Tongue (tissue), 2 donors: ENCODE measurements around the gene WBP4. TPM values are rescaled to one million over a fixed set of nuclear protein-coding genes. Genes with fewer than 3 reads are reported as not detected.
"Not testable (repeated sequence)": the region's sequence is repeated elsewhere in the genome, so short reads cannot be mapped to it uniquely, and the experiment has no call there.

Experiments used
- DNase-seq: peaks from one replicate; pipeline ENCODE4 v3.0.0-alpha.2; 2015
- total RNA-seq: library from RNA; depleted of rRNA; stranded (reverse); fragments of >200 nt; gene quantifications from one replicate; pipeline ENCODE4 v1.2.3, GENCODE V29; 2014

Gene WBP4, protein sequence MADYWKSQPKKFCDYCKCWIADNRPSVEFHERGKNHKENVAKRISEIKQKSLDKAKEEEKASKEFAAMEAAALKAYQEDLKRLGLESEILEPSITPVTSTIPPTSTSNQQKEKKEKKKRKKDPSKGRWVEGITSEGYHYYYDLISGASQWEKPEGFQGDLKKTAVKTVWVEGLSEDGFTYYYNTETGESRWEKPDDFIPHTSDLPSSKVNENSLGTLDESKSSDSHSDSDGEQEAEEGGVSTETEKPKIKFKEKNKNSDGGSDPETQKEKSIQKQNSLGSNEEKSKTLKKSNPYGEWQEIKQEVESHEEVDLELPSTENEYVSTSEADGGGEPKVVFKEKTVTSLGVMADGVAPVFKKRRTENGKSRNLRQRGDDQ
- total RNA-seq = 19.0 TPM

DNA sequence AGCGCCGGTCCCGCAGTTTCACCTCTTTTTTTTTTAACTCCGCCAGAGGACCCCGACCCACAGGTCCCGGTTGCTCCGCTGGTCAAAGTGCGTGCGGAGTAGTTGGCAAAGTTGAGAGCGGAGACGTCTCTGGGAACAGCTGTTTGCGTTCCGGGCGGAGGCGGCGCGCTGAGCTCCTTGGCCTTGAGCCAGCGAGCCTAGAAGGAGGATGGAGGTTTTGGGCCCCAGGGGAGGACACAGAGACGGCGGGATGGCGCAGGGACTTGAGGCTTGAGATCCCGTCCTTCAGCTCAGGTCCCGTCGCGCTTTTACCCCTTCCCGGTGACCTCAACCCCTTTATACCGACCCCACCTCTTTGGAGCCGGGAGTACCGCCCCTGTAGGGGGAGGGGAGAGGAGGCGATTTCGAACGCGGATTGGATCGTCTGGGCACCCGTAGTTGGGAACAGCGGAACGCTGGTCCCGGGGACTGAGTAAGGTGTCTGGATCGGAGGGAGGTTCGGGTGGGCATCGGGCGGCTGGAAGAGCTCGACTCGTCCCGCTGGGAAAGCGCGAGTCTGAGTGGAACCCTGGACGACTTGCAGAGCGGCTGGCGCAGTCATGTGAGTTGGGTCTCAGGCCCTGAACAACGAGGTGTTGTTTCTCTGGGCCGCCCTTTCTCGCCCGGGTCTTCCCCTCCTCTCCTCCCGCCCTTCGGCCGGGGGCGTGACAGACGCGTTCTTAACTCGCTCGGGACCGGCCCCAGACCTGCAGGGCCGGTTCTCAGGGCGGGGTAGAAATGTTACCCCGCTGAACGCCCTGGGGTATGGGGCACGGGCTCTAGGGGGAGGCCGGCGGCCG lies at the start of gene WBP4:
Gene WBP4, plus strand, starts transcription at position 435 of the 839 bp plus-strand sequence. Its CDS starts 165 bp downstream, at position 600.
- peak; percentile 98 for DNase-seq

DNA sequence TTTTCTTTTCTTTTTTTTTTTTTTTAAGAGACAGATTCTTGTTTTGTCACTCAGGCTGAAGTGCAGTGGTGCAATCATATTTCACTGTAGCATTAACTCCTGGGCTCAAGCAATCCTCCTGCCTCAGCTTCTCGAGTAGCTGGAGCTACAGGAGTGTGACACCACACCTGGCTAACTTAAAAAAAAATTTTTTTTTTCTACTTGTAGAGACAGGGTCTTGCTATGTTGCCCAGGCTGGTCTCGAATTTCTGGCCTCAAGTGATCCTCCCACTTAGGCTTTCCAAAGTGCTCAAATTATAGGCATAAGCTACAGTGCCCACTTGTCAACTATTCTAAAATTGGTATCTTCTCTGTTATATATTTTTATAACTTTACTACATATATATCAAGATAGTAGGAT lies 48.8 kb upstream of the WBP4 start:
- DNase-seq = no peak

DNA sequence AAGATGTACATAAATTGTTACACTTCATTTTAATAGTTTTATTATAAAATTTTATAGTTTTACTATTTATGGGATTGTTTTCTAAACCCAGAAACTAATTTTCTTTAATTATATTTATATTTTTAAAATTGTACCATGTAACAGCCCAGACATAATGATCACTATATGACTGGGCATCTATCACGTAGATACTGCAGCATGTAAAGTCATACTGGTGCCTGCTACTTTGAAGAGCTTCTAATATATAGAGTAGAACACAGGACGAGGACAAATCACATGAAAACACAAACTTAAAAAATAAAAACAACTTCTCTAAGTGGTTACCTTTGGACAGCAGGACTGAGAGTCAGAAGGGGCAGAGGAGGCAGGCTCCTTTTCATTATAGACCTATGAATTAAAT lies 47.5 kb upstream of the WBP4 start:
- DNase-seq = no peak

DNA sequence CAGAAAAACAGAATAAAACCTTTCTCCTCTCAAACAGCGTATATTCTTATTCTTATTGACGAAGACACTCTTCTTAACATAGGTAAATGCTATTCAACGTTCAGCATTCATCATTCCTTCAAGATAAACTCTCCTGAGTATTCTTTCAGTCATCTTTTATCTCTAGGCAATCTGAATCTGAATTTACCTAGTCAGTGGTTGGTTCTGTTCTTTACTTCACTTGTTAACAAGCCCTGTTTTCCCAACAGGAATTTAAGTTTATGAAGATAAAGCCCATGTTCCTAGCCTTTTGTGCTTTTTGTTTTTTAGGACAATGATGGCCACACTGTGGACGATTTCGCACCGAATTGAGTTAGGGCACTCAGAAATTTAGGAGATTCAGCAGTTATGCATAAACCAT lies 45.4 kb upstream of the WBP4 start:
- no peak for DNase-seq

DNA sequence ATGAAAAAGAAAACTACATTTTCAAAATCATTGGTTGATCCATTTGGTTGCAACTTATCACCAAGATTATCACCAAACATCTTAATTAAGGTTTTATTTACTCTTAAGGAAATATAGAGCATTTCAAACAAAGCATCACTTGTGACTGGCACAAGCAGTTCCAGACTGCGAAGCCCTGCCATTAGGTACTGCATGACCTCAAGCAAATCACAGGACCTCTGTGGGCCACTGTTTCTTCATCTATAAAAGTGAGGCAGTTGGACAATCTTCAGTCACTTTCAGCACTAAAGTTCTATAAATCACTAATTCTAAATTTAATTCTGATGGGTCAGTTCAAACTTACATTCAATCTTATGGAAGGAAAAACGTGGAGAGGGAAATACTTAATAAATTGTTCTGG lies 44.1 kb upstream of the WBP4 start:
- no peak for DNase-seq

DNA sequence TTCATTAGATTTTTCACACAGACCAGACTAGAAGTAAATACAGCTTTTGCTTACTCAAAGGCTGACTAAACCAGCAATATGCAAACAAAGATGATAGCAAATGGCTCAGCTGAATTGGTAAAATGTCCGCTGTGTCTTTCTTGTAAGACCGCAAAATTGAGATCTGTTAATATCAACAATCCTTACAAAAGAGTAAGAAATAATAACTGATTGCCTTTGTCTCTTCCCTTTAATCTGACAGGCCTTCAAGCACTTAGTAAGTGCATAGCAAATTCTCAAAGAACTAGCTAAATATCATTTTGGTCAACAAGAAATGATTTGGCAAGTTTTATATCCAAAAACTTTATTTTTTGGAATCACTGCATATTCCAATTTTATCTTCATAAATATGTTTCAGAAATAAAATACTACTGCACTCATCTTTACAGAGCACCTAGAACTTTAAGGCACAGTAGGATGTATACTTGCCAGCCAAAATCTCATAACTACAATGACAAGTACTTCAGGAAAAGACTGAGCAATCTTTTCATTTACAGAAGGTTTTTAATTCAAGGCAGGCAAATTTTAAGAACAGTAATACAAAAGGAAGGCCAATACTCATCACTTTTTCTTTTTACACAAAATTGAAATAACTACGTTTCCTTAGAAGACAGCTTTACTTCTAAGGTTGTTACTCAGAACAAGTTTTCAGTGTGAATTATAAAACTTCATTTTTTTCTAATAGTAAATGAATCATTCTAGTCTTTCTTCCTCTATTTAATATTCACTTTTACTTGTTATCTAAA lies 43.3 kb upstream of the WBP4 start:
- DNase-seq = no peak

DNA sequence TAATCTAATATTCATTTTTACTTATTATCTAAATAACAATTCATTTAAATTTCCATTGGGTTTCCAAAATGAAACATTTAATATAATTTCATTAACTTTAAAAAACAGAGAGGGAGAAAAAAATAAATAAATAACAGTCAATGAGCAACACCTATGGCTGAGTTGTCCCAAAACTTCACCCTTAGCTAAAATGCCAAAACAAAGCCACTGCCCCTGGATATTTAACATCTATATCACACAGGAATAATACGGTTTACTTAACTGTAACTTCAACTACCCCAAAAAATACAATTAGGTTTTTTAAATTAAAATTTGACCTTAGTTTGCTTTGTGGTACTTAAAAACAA lies 42.7 kb upstream of the WBP4 start:
- DNase-seq = no peak

DNA sequence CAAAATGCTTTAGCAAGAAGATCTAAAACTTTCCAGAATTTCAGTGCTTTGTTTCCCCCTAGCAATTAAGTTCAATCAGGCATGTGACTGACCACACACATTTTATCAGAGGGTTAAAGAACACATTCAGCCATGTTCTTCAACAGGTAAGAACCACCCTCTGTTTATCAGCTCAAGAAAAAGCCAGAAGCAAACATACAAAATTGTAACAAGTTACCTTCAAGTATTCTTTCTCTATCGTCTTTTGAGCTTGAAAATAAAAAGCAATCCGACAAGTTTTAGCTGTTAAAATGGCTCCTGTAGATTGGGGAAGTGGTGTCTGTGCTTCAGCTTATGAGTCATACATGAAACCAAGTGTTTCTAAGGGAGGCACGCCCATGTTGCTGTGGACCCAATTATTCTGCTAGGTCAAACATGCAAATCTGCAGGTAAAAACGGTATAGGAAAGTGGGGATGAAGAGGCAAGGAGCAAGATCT lies 42.3 kb upstream of the WBP4 start, which contains the start of gene ELF1:
Gene ELF1, minus strand, starts transcription at position 306 of the 477 bp plus-strand sequence. CDS start 37,262 bp downstream, outside the sequence.
- peak; percentile 54 for DNase-seq

DNA sequence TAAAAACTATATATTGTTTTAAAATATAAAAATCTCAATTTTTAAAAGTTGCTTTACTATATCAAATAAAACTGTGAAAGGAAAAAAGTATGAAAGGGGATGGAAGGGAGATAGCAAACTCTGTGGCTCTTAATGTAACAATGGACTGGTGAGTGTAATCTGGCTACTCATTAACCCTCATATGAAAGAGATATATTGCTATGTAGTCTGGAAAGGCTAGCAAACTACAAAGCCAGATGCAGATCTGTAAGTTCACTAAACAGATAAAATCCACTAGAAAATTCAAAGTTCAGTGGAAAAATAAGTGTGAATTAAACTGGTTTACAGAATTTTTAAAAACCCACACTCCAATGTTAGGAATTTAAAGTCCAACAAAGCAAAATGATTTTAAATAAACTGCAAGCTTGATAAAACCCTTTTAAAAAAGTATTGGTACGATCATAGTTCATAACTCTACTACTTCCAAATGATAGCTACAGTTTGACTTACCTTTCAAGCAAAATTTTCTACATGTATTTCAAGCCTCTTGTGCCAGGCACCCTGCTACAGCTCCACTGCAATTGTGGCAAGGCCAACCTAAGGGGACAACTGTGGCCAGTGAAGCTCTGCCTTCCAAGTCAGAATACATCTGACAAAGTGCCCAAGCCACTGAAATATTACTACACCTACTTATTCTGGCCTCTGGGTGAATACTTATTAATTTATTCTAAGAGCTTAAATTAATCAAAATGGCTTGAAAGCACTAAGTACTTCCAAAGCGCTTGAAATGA lies 41.5 kb upstream of the WBP4 start:
- DNase-seq = no peak

DNA sequence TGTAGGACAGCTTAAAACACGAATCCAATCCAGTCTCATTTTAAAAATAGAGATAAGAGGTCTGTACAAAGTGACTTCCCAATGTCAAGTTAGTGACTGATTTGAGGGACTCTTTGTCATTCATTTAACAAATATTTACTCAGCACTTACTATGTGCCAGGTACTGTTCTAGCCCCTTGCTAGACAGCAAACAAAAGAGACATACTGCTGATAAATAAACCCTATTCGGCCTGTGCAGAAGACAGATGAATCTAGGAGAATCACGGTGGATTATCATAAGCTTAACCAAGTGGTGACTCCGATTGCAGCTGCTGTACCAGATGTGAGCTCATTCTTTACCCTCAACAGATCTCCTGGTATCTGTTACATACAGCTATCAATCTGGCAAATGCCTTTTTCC lies 35.8 kb upstream of the WBP4 start:
- peak; percentile 45 for DNase-seq

DNA sequence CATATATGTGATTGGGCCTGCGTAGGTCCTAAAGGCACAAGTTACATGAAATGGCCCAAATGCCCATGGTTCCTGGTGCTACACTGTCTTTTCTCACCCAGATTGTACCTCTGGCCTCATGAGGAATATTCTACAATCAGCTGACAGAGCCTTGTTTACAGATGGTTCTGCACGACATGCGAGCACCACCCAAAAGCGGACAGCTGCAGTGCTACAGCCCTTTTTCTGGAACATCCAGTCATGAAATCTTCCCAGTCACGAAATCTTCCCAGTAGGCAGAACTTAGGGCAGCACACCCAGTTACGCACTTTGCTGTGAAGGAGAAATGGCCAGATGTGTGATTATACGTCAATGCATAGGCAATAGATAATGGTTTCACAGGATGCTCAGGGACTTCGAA lies 34.5 kb upstream of the WBP4 start:
- peak; percentile 35 for DNase-seq

DNA sequence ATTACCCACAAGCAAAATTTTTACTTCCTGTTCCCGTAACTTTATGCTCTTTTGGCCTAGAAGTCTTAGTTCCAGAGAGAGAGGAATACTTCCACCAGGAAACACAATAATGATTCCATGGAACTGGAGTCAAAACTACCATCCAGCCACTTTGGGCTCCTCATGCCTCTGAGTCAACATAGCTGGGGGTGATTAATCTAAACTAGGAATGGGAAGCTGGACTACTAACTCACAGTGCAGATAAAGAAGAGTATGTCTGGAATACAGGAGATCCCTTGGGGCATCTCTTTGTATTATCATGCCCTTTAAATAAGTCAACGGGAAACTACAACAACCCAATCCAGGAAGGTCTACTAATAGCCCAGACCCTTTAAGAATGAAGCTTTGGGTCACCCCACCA lies 33.3 kb upstream of the WBP4 start:
- no peak for DNase-seq

DNA sequence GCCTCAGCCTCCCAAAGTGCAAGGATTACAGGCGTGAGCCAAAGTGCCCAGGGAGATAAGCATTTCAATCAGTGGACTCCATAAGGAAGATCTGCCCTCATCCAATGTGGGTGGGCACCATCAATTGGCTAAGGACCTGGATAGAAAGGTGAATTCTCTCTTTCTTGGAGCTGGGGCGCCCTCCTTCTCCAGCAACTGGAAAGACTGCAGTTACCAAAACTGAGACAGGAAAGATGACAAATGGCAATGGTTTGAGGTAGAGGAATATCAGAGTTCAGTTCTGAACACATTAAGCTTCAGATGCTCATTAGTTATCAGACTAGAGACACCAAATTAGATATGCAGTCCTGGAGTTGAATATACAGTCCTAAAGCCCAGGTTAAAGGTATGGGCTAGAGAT lies 31.7 kb upstream of the WBP4 start:
- DNase-seq = no peak

DNA sequence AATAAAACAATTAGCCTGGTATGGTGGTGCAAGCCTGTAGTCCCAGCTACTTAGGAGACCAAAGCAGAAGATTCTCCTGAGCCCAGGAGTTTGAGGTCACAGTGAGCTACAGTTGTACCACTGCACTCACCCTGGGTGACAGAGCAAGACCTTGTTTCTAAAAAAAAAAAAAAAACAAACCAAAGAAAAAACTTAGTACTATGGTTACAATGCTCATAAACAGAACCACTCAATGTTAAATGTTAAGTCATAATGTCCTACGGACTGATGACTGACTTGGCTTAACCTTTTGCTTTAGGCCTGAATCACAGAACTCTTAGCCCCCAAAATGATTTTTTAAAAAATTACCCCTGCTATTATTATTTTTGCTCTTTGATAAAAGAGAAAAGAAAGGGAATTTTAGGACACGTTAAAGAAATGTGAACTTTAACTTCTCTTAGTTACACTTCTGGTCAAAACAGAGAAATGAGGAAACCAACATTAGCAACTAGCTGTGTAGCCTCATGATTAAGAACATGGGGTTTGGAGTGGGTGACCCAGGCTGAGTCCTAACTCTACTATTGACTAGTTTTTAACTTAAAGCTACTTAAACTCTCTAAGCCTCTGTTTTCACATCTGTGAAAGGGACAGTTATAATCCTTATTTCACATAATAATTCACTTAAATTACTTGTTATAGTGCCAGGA lies 28.5 kb upstream of the WBP4 start:
- no peak for DNase-seq

DNA sequence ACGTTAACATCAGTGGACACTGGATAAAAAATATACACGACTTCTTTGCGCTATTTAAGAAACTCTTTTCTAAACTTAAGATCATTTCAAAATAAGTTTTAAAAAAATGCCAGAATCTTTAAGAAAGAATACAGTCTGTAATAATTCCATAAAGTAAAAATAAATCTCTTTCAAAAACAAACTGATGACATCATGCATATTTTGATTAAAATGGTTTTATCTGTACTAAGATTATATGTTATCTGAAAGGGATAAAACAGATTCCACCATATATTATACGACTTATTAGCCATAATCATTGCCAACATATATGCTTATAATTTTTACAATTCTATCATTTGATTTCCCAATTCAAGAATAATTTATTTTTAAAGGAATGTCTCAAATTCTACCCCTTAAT lies 26.9 kb upstream of the WBP4 start:
- no peak for DNase-seq

DNA sequence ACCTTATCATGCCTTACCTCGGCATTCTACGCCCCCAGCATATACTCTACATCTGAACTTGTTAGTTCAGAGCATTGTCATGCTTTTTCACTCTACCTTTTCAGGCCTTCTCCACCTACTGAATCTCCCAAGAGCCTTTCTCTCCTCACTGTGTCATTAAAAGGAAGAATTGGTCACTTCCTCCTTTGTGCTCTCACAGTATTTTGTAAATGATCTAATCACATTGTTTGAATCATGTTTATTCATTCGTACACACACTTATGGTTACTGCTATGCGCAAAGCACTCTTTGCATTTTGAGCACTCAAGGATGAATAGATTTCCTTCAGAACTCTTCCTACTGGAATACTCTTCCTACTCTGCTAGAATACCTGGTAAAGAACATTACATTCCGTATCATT lies 26.4 kb upstream of the WBP4 start:
- DNase-seq = no peak

DNA sequence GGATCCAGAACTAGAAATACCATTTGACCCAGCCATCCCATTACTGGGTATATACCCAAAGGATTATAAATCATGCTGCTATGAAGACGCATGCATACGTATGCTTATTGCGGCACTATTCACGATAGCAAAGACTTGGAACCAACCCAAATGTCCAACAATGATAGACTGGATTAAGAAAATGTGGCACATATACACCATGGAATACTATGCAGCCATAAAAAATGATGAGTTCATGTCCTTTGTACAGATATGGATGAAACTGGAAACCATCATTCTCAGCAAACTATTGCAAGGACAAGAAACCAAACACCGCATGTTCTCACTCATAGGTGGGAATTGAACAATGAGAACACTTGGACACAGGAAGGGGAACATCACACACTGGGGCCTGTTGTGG lies 24.8 kb upstream of the WBP4 start:
- DNase-seq = not testable (repeated sequence)

DNA sequence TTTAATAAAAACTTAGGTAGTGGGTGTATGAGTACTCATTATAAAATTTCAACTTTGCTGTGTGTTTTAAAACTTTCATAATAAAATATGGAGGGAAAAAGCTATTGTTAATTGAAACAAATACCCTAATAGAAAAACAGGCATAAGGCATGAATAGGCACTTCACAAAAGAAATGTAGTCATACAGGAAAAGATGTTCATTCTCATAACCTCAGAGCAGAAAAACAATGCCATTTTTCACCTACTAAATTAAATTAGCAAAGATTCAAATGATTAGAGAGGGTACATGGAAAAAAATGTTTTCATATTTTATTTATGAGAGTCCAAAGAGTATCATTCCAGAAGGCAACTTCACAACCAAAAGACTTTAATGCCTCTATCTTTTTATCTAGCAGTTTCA lies 21.6 kb upstream of the WBP4 start:
- DNase-seq = no peak

DNA sequence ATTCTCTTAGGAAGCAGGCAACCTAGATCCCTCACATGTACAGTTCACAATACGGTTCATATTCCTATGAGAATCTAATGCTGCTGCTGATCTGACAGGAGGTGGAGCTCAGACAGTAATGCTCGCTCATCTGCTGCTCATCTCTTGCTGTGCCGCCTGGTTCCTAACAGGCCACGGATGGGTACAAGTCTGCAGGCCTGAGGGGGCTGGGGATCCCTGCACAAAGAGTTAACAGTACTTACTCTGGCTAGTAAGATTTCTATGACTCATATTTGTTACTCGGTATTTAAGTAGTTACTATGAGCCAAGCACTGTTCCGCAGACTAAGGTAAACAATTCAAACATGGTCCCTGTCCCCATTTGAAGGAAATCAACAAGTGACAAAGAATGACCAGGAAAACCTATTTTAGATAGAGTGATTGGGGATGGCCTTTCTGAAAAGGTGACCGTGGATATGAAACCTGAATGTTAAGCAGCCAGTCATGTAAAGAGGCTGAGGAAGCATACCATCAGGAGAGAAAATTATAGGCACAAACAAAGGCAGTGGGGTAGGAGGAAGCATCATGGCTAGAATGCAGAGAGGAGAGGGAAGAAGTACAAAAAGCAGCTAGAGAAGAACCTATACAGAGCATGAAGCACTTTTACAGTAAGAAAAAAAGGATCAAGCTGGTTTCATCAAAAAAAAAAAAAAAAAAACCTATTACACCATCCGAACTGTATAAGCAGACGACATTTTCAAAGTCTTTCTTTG lies 20.6 kb upstream of the WBP4 start:
- DNase-seq = no peak

DNA sequence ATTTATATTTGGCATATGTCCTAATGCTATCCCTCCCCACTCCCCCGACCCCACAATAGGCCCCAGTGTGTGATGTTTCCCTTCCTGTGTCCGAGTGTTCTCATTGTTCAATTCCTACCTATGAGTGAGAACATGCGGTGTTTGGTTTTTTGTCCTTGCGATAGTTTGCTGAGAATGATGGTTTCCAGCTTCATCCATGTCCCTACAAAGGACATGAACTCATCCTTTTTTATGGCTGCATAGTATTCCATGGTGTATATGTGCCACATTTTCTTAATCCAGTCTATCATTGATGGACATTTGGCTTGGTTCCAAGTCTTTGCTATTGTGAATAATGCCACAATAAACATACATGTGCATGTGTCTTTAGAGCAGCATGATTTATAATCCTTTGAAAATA lies 18.9 kb upstream of the WBP4 start:
- DNase-seq = not testable (repeated sequence)
